ENCODE results near the gene HIVEP2. TPM values are rescaled to one million over a fixed set of nuclear protein-coding genes. Genes with fewer than 3 reads are reported as not detected.

The HIVEP2 gene
- total and polyA plus RNA-seq, 2 of the 4 experiments (the other 2 are of a cell fraction), result 4.3 to 11.3 TPM

DNA sequence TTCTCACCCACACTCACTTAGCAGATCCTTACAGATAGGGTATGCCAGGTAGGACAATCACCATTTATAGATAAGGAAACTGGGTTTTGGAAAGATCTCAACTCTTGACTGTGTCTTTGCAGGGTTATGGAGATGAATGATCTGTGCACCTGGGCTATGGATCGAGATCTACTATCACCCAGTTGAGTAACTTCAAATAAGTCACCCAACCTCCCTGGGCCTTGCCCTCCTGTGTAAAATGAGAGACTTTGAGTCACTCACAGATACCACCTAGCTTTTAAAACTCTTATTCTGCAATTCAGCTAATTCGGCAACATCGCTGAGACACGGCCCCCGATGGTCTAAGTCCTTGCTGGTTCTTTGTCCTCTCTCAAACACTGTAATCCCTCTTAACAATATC, 53.5 kb downstream of the HIVEP2 start:
- no peak overlapping the region for H4K91ac ChIP-seq (ENCODE audit: insufficient read depth, low read depth, low read length)
- CTCF ChIA-PET, result no interaction called here
- no peak overlapping the region for H3K4me3 ChIP-seq (ENCODE audit: insufficient read depth, low read depth, low read length)
- TF ChIP-seq RAD21 (IDR thresholded peaks at IDR 0.05; ENCODE audit: low read length) (no peak), MAZ (IDR thresholded peaks at IDR 0.05; ENCODE audit: borderline replicate concordance, low read depth, low read length) (no peak), FOS (IDR thresholded peaks at IDR 0.05; ENCODE audit: low read depth, low read length) (no peak), CHD1 (IDR thresholded peaks at IDR 0.05; ENCODE audit: low read depth, low read length) (no peak), BHLHE40 (IDR thresholded peaks at IDR 0.05; ENCODE audit: low read depth, low read length) (no peak), CEBPB (IDR thresholded peaks at IDR 0.05; ENCODE audit: low read depth, low read length) (no peak)
- in situ Hi-C loops (cut with MboI; ENCODE audit: low sequenced_read_pairs) (no loop called here), intact Hi-C loops (cut with micrococcal nuclease) (no loop called here), dilution Hi-C loops (cut with HindIII; ENCODE audit: low sequenced_read_pairs, unreplicated experiment) (no loop called here)
- peaks cover 14% of the 10 kb centered on the region for H3K9me1 ChIP-seq (ENCODE audit: insufficient read depth, low read length)
- H2BK5ac ChIP-seq (ENCODE audit: low read depth, low read length, poor library complexity, severe bottlenecking), result no peak overlapping the region
- no peaks in the 10 kb centered on the region for H4K20me1 ChIP-seq (ENCODE audit: insufficient read depth, low read length)
- H3K9me3 ChIP-seq (ENCODE audit: control insufficient read depth, insufficient read depth, low read length), result no peaks in the 10 kb centered on the region
- ATAC-seq (ENCODE audit: low read depth), result no peak
- H3K27ac ChIP-seq (ENCODE audit: insufficient read depth, low read length), result no peak overlapping the region
- no peak overlapping the region for H3K56ac ChIP-seq (ENCODE audit: extremely low read depth, insufficient read depth, low read length)
- no peak overlapping the region for H3K9ac ChIP-seq (ENCODE audit: low read depth, low read length)
- no peak overlapping the region for H2BK15ac ChIP-seq (ENCODE audit: low read depth, low read length)
- H3K27me3 ChIP-seq (ENCODE audit: control insufficient read depth, insufficient read depth, low read length), result no peaks in the 10 kb centered on the region
- H3K14ac ChIP-seq (replicated peaks; ENCODE audit: low read depth, low read length), result peak overlapping the region; percentile 75
- no peak overlapping the region for H2BK20ac ChIP-seq (ENCODE audit: low read depth, low read length)
- H3K18ac ChIP-seq (ENCODE audit: low read depth, low read length), result no peak overlapping the region
- peaks cover 33 to 64% of the 10 kb centered on the region in 2 experiments for H3K79me1 ChIP-seq (ENCODE audit: low read depth in 1 of 2, low read length in 2 of 2)
- DNase-seq, result no peak
- no peak overlapping the region for H3K23ac ChIP-seq (ENCODE audit: low read depth, low read length)
- no peak overlapping the region for H3K4me2 ChIP-seq (ENCODE audit: low read depth, low read length)
- H3K4ac ChIP-seq (ENCODE audit: low read depth, low read length), result no peak overlapping the region
- no peak overlapping the region for H2BK120ac ChIP-seq (ENCODE audit: low read depth, low read length)
- H4K5ac ChIP-seq (ENCODE audit: low read depth, low read length), result no peak overlapping the region
- no CpG with 5 or more reads among the region's 5 CpGs for WGBS, 2 experiments (ENCODE audit: extremely low coverage in 2 of 2, insufficient read length in 1 of 2)
- BruUV-seq (replicated peaks), result no TSS peak
- no peak overlapping the region for H2AK9ac ChIP-seq (replicated peaks; ENCODE audit: low read depth, low read length, poor library complexity)
- no peak overlapping the region; a peak in 1 of 4 replicates for H4K8ac ChIP-seq (ENCODE audit: low read depth in 2 of 2, low read length in 2 of 2)
- H2AFZ ChIP-seq (replicated peaks; ENCODE audit: low read length, poor library complexity), result no peak overlapping the region
- no peak overlapping the region for H2AK5ac ChIP-seq (ENCODE audit: low read depth, low read length)
- peaks cover 11% of the 10 kb centered on the region for H3K4me1 ChIP-seq (ENCODE audit: control insufficient read depth, insufficient read depth, low read length)
- POLR2A ChIA-PET (ENCODE audit: unreplicated experiment), result no interaction called here
- H3K36me3 ChIP-seq (ENCODE audit: control insufficient read depth, insufficient read depth, low read length), result no peaks in the 10 kb centered on the region
